ENCODE results near the gene PPP1R37. TPM values are rescaled to one million over a fixed set of nuclear protein-coding genes. Genes with fewer than 3 reads are reported as not detected.

The PPP1R37 gene
- total and polyA plus RNA-seq, 2 of the 13 experiments (the other 11 are each of a cell fraction or from before 2014, with no cell fraction given) = 9.0 to 14.3 TPM

DNA sequence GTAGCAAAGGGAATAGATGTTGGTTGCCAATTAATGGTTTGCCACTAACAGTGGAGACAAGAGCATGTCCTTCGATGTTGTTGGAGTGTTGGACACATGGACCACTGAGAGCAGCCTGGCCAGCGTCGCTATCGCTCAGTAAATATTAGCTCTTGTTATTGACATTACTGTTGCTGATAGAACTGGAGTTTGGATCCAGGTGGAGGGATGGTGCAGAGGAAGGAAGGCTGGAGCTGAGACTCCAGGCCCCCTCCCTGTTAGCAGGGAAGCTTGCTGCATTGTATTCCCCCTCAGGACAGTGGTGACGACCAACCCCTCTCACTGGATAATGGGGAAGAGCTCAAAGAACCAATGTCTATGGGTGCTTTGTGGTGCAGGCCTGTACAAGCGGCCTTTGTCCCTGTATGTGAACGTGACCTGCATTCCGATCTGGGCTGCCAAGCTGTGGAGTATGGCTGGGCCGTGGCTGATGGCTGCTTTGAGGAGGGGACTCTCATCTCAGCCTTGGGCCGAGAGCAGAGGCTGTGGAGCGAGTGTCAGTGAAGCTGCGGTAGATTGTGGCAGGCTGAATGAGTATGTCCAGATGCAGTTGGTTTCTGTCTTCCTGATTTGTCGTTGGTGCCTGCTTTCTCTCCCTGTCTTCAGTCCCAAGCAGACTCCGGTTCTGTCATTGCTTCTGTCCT, 47.2 kb upstream of the PPP1R37 start (continued):
- TF ChIP-seq, protein P1, sequence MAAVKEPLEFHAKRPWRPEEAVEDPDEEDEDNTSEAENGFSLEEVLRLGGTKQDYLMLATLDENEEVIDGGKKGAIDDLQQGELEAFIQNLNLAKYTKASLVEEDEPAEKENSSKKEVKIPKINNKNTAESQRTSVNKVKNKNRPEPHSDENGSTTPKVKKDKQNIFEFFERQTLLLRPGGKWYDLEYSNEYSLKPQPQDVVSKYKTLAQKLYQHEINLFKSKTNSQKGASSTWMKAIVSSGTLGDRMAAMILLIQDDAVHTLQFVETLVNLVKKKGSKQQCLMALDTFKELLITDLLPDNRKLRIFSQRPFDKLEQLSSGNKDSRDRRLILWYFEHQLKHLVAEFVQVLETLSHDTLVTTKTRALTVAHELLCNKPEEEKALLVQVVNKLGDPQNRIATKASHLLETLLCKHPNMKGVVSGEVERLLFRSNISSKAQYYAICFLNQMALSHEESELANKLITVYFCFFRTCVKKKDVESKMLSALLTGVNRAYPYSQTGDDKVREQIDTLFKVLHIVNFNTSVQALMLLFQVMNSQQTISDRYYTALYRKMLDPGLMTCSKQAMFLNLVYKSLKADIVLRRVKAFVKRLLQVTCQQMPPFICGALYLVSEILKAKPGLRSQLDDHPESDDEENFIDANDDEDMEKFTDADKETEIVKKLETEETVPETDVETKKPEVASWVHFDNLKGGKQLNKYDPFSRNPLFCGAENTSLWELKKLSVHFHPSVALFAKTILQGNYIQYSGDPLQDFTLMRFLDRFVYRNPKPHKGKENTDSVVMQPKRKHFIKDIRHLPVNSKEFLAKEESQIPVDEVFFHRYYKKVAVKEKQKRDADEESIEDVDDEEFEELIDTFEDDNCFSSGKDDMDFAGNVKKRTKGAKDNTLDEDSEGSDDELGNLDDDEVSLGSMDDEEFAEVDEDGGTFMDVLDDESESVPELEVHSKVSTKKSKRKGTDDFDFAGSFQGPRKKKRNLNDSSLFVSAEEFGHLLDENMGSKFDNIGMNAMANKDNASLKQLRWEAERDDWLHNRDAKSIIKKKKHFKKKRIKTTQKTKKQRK (IDR thresholded peaks at IDR 0.05; ENCODE audit: low read length) = no peak
- TF ChIP-seq GPN1 (CRISPR knock-in tag; IDR thresholded peaks at IDR 0.05; ENCODE audit: borderline replicate concordance) (no peak), ZNF329 (CRISPR knock-in tag; IDR thresholded peaks at IDR 0.05; ENCODE audit: low read depth) (no peak), ZNF350 (CRISPR knock-in tag; IDR thresholded peaks at IDR 0.05; ENCODE audit: borderline replicate concordance, low read depth) (peak; percentile 76; the same call in 1 of the 2 replicates), KMT2B (CRISPR knock-in tag; IDR thresholded peaks at IDR 0.05) (peak; percentile 76), ZNF674 (CRISPR knock-in tag; IDR thresholded peaks at IDR 0.05; ENCODE audit: low read depth) (no peak), ZNF557 (CRISPR knock-in tag; IDR thresholded peaks at IDR 0.05) (0 out of 2 replicates have a peak, but pooled peaks have one; percentile 42), ZNF562 (CRISPR knock-in tag; IDR thresholded peaks at IDR 0.05; ENCODE audit: borderline replicate concordance) (no peak), NPAS2 (CRISPR knock-in tag; IDR thresholded peaks at IDR 0.05; ENCODE audit: borderline replicate concordance) (no peak), ZNF781 (CRISPR knock-in tag; IDR thresholded peaks at IDR 0.05; ENCODE audit: borderline replicate concordance, not compliant biosample characterization) (no peak), SUZ12 (IDR thresholded peaks at IDR 0.05; ENCODE audit: low read depth, low read length) (no peak), ZNF367 (CRISPR knock-in tag; IDR thresholded peaks at IDR 0.05; ENCODE audit: borderline replicate concordance) (no peak), ZNF34 (CRISPR knock-in tag; IDR thresholded peaks at IDR 0.05; ENCODE audit: borderline replicate concordance) (no peak), ELF3 (CRISPR knock-in tag; IDR thresholded peaks at IDR 0.05) (peak; percentile 78), ZFP36L1 (CRISPR knock-in tag; IDR thresholded peaks at IDR 0.05) (no peak; the same call in 1 of the 2 replicates), ZFP90 (CRISPR knock-in tag; IDR thresholded peaks at IDR 0.05; ENCODE audit: borderline replicate concordance) (no peak), NAIF1 (CRISPR knock-in tag; IDR thresholded peaks at IDR 0.05; ENCODE audit: borderline replicate concordance) (no peak)
- TF ChIP-seq, protein P2, sequence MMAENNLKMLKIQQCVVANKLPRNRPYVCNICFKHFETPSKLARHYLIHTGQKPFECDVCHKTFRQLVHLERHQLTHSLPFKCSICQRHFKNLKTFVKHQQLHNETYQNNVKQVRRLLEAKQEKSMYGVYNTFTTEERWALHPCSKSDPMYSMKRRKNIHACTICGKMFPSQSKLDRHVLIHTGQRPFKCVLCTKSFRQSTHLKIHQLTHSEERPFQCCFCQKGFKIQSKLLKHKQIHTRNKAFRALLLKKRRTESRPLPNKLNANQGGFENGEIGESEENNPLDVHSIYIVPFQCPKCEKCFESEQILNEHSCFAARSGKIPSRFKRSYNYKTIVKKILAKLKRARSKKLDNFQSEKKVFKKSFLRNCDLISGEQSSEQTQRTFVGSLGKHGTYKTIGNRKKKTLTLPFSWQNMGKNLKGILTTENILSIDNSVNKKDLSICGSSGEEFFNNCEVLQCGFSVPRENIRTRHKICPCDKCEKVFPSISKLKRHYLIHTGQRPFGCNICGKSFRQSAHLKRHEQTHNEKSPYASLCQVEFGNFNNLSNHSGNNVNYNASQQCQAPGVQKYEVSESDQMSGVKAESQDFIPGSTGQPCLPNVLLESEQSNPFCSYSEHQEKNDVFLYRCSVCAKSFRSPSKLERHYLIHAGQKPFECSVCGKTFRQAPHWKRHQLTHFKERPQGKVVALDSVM (CRISPR knock-in tag; IDR thresholded peaks at IDR 0.05) = 0 out of 2 replicates have a peak, but pooled peaks have one; percentile 3
- TF ChIP-seq, protein P3, sequence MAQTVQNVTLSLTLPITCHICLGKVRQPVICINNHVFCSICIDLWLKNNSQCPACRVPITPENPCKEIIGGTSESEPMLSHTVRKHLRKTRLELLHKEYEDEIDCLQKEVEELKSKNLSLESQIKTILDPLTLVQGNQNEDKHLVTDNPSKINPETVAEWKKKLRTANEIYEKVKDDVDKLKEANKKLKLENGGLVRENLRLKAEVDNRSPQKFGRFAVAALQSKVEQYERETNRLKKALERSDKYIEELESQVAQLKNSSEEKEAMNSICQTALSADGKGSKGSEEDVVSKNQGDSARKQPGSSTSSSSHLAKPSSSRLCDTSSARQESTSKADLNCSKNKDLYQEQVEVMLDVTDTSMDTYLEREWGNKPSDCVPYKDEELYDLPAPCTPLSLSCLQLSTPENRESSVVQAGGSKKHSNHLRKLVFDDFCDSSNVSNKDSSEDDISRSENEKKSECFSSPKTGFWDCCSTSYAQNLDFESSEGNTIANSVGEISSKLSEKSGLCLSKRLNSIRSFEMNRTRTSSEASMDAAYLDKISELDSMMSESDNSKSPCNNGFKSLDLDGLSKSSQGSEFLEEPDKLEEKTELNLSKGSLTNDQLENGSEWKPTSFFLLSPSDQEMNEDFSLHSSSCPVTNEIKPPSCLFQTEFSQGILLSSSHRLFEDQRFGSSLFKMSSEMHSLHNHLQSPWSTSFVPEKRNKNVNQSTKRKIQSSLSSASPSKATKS (CRISPR knock-in tag; IDR thresholded peaks at IDR 0.05) = no peak
- TF ChIP-seq, protein P4, sequence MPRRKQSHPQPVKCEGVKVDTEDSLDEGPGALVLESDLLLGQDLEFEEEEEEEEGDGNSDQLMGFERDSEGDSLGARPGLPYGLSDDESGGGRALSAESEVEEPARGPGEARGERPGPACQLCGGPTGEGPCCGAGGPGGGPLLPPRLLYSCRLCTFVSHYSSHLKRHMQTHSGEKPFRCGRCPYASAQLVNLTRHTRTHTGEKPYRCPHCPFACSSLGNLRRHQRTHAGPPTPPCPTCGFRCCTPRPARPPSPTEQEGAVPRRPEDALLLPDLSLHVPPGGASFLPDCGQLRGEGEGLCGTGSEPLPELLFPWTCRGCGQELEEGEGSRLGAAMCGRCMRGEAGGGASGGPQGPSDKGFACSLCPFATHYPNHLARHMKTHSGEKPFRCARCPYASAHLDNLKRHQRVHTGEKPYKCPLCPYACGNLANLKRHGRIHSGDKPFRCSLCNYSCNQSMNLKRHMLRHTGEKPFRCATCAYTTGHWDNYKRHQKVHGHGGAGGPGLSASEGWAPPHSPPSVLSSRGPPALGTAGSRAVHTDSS (CRISPR knock-in tag; conservative IDR thresholded peaks at IDR 0.05) = no peak

Measured in HepG2 (cell line).